HEK293 (cell line): Measurements from ENCODE around the gene GNB4.

Experiments
- GLIS1 ChIP-seq: fragments of 450-650 bp; formaldehyde crosslinking; IDR thresholded peaks from 2 replicates; pipeline ENCODE4 v1.5.1; 2016; ENCODE audit warnings: missing biosample characterization, missing genetic modification characterization
- GLIS2 ChIP-seq: fragments of 450-650 bp; formaldehyde crosslinking; IDR thresholded peaks from 2 replicates; pipeline ENCODE4 v1.5.1; 2016; ENCODE audit warnings: missing biosample characterization, missing genetic modification characterization
- PATZ1 ChIP-seq: fragments of 450-650 bp; formaldehyde crosslinking; IDR thresholded peaks from 2 replicates; pipeline ENCODE4 v1.5.1; 2016; ENCODE audit warnings: missing biosample characterization, missing genetic modification characterization
- TRIM28 ChIP-seq: IDR thresholded peaks from 2 replicates; pipeline ENCODE4 v1.6.1; 2011; ENCODE audit warnings: low read length, control low read depth, borderline replicate concordance
- ZBTB20 ChIP-seq: fragments of 450-650 bp; formaldehyde crosslinking; IDR thresholded peaks from 2 replicates; pipeline ENCODE4 v1.5.1; 2016; ENCODE audit warnings: missing biosample characterization, missing genetic modification characterization
- ZIC2 ChIP-seq: fragments of 450-650 bp; formaldehyde crosslinking; IDR thresholded peaks from 2 replicates; pipeline ENCODE4 v1.5.1; 2016; ENCODE audit warnings: missing biosample characterization, missing genetic modification characterization
- ZNF311 ChIP-seq: fragments of 450-650 bp; formaldehyde crosslinking; IDR thresholded peaks from 2 replicates; pipeline ENCODE4 v1.5.1; 2017; ENCODE audit warnings: missing biosample characterization, missing genetic modification characterization, borderline replicate concordance
- ZNF37A ChIP-seq: fragments of 450-650 bp; IDR thresholded peaks from 2 replicates; pipeline ENCODE4 v1.5.1; 2018; ENCODE audit warnings: missing biosample characterization, missing genetic modification characterization
- ZNF747 ChIP-seq: fragments of 450-650 bp; formaldehyde crosslinking; IDR thresholded peaks from 2 replicates; pipeline ENCODE4 v1.5.1; 2016; ENCODE audit warnings: missing biosample characterization, missing genetic modification characterization
- ZNF791 ChIP-seq: fragments of 450-650 bp; formaldehyde crosslinking; IDR thresholded peaks from 2 replicates; pipeline ENCODE4 v1.5.1; 2016; ENCODE audit warnings: missing biosample characterization, missing genetic modification characterization
- ZSCAN5A ChIP-seq: fragments of 450-650 bp; formaldehyde crosslinking; IDR thresholded peaks from 2 replicates; pipeline ENCODE4 v1.5.1; 2016; ENCODE audit warnings: missing biosample characterization, missing genetic modification characterization
- TF ChIP-seq, protein P1 (sequence below): fragments of 450-650 bp; formaldehyde crosslinking; IDR thresholded peaks from 2 replicates; pipeline ENCODE4 v1.5.1; 2016; ENCODE audit warnings: missing biosample characterization, missing genetic modification characterization
- TF ChIP-seq, protein P2 (sequence below): fragments of 450-650 bp; formaldehyde crosslinking; optimal IDR thresholded peaks from 2 replicates; pipeline ENCODE3; 2016; ENCODE audit warnings: missing biosample characterization, mild to moderate bottlenecking, missing genetic modification characterization
- TF ChIP-seq, protein P3 (sequence below): fragments of 450-650 bp; formaldehyde crosslinking; IDR thresholded peaks from 2 replicates; pipeline ENCODE4 v1.5.1; 2016; ENCODE audit warnings: missing biosample characterization, missing genetic modification characterization
- TF ChIP-seq, protein P4 (sequence below): IDR thresholded peaks from 2 replicates; pipeline ENCODE4 v1.6.1; 2011; ENCODE audit warnings: mild to moderate bottlenecking, low read depth, low read length, borderline replicate concordance
- TF ChIP-seq, protein P5 (sequence below): fragments of 450-650 bp; formaldehyde crosslinking; IDR thresholded peaks from 2 replicates; pipeline ENCODE4; 2016; ENCODE audit warnings: missing biosample characterization, missing genetic modification characterization

Gene GNB4

DNA sequence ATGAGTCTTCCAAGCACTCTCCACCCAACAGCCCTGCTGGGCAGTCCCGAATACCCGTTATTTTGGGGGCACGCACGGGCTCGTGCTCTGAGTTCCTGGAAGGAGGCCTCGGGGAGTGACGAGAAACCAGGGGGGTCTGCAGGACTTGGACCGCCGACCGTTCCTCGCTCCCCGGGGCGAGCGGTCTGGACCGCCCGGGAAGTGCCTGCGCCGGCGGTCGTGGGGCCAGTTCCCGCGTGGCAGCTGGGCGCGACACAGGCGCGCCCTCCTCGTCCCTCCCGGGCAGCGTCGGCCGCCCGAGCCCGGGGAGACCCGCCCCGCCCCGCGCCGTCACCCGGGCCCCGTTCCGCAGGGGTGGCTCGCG lies 387 bp downstream of the GNB4 start (continued):
- TF ChIP-seq, protein P1, sequence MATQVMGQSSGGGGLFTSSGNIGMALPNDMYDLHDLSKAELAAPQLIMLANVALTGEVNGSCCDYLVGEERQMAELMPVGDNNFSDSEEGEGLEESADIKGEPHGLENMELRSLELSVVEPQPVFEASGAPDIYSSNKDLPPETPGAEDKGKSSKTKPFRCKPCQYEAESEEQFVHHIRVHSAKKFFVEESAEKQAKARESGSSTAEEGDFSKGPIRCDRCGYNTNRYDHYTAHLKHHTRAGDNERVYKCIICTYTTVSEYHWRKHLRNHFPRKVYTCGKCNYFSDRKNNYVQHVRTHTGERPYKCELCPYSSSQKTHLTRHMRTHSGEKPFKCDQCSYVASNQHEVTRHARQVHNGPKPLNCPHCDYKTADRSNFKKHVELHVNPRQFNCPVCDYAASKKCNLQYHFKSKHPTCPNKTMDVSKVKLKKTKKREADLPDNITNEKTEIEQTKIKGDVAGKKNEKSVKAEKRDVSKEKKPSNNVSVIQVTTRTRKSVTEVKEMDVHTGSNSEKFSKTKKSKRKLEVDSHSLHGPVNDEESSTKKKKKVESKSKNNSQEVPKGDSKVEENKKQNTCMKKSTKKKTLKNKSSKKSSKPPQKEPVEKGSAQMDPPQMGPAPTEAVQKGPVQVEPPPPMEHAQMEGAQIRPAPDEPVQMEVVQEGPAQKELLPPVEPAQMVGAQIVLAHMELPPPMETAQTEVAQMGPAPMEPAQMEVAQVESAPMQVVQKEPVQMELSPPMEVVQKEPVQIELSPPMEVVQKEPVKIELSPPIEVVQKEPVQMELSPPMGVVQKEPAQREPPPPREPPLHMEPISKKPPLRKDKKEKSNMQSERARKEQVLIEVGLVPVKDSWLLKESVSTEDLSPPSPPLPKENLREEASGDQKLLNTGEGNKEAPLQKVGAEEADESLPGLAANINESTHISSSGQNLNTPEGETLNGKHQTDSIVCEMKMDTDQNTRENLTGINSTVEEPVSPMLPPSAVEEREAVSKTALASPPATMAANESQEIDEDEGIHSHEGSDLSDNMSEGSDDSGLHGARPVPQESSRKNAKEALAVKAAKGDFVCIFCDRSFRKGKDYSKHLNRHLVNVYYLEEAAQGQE (tag by site-specific recombination) = no peak
- TF ChIP-seq ZBTB20 (peak; percentile 44; the same call in 1 of the 2 replicates), ZNF747 (tag by site-specific recombination) (no peak), ZIC2 (tag by site-specific recombination) (peak; percentile 19; the same call in 1 of the 2 replicates), PATZ1 (peak; percentile 33; the same call in 1 of the 2 replicates), ZNF37A (tag by site-specific recombination) (no peak), GLIS2 (tag by site-specific recombination) (peak; percentile 62), ZSCAN5A (tag by site-specific recombination) (no peak), TRIM28 (no peak), ZNF791 (tag by site-specific recombination) (no peak), ZNF311 (tag by site-specific recombination) (no peak), GLIS1 (tag by site-specific recombination) (peak; percentile 35)
- TF ChIP-seq, protein P2, sequence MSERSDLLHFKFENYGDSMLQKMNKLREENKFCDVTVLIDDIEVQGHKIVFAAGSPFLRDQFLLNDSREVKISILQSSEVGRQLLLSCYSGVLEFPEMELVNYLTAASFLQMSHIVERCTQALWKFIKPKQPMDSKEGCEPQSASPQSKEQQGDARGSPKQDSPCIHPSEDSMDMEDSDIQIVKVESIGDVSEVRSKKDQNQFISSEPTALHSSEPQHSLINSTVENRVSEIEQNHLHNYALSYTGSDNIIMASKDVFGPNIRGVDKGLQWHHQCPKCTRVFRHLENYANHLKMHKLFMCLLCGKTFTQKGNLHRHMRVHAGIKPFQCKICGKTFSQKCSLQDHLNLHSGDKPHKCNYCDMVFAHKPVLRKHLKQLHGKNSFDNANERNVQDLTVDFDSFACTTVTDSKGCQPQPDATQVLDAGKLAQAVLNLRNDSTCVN = peak; percentile 62
- TF ChIP-seq, protein P3, sequence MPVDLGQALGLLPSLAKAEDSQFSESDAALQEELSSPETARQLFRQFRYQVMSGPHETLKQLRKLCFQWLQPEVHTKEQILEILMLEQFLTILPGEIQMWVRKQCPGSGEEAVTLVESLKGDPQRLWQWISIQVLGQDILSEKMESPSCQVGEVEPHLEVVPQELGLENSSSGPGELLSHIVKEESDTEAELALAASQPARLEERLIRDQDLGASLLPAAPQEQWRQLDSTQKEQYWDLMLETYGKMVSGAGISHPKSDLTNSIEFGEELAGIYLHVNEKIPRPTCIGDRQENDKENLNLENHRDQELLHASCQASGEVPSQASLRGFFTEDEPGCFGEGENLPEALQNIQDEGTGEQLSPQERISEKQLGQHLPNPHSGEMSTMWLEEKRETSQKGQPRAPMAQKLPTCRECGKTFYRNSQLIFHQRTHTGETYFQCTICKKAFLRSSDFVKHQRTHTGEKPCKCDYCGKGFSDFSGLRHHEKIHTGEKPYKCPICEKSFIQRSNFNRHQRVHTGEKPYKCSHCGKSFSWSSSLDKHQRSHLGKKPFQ (tag by site-specific recombination) = no peak
- TF ChIP-seq, protein P4, sequence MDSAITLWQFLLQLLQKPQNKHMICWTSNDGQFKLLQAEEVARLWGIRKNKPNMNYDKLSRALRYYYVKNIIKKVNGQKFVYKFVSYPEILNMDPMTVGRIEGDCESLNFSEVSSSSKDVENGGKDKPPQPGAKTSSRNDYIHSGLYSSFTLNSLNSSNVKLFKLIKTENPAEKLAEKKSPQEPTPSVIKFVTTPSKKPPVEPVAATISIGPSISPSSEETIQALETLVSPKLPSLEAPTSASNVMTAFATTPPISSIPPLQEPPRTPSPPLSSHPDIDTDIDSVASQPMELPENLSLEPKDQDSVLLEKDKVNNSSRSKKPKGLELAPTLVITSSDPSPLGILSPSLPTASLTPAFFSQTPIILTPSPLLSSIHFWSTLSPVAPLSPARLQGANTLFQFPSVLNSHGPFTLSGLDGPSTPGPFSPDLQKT = no peak
- TF ChIP-seq, protein P5, sequence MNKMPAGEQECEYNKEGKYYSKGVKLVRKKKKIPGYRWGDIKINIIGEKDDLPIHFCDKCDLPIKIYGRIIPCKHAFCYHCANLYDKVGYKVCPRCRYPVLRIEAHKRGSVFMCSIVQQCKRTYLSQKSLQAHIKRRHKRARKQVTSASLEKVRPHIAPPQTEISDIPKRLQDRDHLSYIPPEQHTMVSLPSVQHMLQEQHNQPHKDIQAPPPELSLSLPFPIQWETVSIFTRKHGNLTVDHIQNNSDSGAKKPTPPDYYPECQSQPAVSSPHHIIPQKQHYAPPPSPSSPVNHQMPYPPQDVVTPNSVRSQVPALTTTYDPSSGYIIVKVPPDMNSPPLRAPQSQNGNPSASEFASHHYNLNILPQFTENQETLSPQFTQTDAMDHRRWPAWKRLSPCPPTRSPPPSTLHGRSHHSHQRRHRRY (tag by site-specific recombination) = no peak
- TF ChIP-seq, all 188 proteins: peak for 6
